Posterior vena cava (tissue), 2 donors: ENCODE measurements around the gene EIF4A2. TPM values are rescaled to one million over a fixed set of nuclear protein-coding genes. Genes with fewer than 3 reads are reported as not detected.
A peak's percentile ranks its signal among the peaks of the same experiment; 100 is the strongest.
"Not testable (repeated sequence)": the region's sequence is repeated elsewhere in the genome, so short reads cannot be mapped to it uniquely, and the experiment has no call there.

ENCODE experiments used
- DNase-seq: peaks from one replicate; pipeline ENCODE4 v3.0.0-alpha.2; 2020; ENCODE audit warnings: low spot score
- intact Hi-C, 2 donors: fragments of 100-400 bp; cut with DNase I; formaldehyde crosslinking; loops; one replicate each; pipeline versions ENCODE4 v1.14.1 to v1.14.2; 2022 to 2023
- total RNA-seq, 2 donors: library from RNA; stranded (reverse); fragmentation: NEBNext Ultra II Directional; extraction: Animal tissue kit (Norgen Biotek cat#: 25700); gene quantifications; one replicate each; pipeline ENCODE4 v1.2.1, GENCODE V29; 2021
- donor health status: DM: yes; HTN: yes; CAD: no.
- donor health status: DM: yes; HTN: yes; CAD: no.

The EIF4A2 gene
- total RNA-seq, 2 donors from 2014 or later, result 263 to 283 TPM

DNA sequence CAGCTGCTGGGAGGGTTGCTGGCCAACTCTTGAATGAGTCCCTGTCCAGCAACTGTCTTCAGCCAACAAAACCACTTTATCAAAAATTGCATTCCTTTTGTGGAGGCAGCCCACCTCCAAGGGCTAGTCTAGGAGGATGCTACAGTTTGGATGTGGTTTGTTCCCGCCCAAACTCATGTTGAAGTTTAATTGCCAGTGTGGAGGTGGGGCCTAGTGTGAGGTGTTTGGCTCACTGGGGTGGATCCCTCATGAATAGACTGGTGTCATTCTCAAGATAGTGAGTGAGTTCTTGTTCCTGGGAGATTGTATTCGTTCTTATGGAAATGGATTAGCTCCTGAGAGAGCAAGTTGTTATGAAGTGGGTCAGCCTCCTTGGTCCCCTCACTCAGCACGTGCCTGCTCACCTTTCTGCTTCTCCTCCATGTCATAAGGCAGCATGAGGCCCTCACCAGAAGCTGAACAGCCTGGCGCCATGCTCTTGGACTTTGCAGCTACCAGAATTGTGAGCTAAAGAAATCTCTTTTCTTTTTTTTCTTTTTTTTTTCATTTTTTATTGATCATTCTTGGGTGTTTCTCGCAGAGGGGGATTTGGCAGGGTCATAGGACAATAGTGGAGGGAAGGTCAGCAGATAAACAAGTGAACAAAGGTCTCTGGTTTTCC, 27.1 kb downstream of the EIF4A2 start:
- intact Hi-C loops, result no loop called here

DNA sequence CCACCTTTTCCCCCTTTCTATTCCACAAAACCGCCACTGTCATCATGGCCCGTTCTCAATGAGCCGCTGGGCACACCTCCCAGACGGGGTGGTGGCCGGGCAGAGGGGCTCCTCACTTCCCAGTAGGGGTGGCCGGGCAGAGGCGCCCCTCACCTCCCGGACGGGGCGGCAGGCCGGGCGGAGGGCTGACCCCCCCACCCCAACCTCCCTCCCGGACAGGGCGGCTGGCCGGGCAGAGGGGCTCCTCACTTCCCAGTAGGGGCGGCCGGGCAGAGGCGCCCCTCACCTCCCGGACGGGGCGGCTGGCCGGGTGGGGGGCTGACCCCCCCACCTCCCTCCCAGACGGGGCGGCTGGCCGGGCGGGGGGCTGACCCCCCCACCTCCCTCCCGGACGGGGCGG, 27.9 kb downstream of the EIF4A2 start:
- intact Hi-C loops, DNase-seq: not testable (repeated sequence)

More for the DNA sequence above, 27.1 kb downstream of the EIF4A2 start:
- DNase-seq, result no peak

DNA sequence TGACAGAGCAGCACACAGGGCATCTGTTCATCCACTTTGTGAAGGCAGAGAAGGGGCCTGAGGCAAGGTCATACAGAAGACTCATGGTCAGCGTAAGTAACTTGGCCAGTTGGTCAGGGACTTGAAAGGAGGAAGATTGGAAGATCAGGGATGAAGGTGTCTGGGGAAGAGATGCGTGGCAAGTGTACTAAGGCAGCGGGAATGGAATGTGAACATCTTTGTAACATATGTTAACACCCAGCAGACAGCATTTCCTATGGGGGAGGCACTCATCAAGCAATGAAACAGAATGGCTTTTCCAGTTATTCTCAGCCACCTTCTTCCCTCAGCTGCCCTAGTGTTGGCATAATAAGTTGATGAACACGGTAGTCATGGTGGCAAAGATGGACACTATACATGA, 30.7 kb downstream of the EIF4A2 start:
- intact Hi-C loops, result no loop called here
- DNase-seq, result no peak

DNA sequence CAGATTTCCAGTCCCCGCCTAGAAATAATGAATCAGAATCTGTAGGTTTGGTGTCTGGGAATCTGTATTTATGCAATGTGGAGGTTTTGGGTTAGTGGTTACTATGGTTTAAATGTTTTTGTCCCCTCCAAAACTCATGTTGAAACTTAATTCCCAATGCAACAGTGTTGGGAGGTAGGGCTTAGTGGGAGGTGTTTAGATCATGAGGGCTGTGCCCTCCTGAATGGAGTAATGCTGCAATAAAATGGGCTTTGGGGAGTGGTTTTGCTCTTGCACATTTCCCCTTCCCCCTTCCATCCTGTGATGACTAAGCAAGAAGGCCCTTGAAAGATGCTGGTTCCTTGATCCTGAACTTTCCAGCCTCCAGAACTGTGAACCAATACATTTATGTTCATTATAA, 32.1 kb downstream of the EIF4A2 start:
- DNase-seq, result no peak
- intact Hi-C loops, result loop anchor here in 1 of 2 donors (5.0 kb wide), 1 partner anchor 198 kb away; no protein-coding TSS in a partner anchor

DNA sequence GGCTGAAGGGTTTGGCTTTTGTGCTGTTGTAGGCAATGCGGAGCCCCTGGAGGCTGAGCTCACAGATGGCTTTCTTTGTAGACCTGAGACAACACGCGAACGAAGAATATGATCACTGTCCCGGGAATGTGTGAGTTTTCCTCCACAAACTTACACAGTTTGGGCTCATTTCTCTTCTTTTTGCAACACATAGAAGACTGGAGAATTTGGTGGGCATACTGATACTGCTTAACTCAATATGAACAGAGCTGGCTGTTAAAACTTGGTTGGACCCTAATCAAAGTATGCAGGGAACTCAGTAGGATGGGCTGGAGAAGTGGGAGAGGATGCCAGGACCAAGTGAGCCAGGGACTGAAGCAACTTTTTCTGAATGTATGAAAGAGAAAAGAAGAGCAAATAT, 35.1 kb downstream of the EIF4A2 start:
- intact Hi-C loops, result loop anchor here in 1 of 2 donors (5.0 kb wide), 1 partner anchor 201 kb away; no protein-coding TSS in a partner anchor
- no peak for DNase-seq

DNA sequence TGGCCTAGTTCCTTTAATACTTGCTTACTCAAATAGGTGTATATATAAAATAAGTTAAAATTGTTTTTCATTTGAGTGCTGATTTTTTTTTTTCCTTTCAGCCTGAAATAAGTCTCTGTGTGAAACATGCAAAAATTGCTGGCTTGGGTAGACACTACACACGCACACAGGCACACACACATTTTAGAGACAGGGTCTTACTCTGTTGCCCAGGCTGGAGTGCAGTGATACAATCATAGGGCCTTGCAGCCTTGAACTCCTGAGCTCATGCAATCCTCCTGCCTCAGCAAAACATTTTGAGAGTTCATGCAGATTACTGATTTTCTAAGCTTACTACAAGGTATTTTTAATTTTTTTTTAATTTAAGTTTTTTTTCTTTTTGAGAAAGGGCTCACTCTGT, 35.6 kb downstream of the EIF4A2 start:
- intact Hi-C loops, result loop anchor here in 1 of 2 donors (5.0 kb wide), 1 partner anchor 202 kb away; no protein-coding TSS in a partner anchor
- no peak for DNase-seq

DNA sequence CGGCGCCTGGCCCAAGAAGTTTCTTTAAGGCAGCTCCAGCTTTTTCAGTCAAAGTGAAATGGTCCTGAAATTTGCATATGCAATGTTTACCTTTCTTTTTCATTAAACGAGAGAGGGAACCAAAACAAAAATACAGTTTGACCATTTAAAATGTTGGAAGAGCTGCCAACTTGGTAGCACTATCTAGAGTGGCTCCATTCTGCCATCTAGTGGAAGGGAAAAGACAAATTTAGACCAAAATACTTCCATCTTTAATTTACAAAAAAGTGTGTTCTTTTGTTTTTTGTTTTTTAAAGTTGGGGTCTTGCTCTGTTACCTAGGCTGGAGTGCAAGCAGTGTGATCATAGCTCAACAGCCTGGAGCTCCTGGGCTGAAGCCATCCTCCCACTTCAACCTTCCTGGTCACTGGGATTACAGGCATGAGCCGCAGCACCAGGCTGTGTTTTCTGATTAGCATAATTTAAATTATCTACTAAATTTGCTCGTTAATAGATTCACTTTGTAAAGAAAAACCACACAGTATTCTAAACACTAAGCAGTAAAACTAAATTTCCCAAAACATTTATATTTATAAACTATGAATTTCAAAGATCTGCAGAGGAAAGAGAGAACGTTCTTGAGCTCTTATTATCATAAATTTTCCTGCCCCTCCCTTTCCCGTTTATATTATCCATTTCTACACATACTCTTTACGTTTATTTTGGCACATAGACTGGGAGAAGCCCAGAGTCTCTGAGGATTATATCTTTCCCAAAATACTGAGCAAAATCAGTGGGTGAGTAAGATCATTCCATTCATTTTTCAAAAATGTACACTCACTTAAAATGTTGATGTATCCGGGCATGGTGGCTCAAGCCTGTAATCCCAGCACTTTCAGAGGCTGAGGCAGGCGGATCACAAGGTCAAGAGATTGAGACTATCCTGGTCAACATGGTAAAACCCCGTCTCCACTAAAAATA, 38.3 kb downstream of the EIF4A2 start:
- DNase-seq, result no peak
- intact Hi-C loops, result loop anchor here in 1 of 2 donors (10.0 kb wide), 1 partner anchor 207 kb away; the partner anchor contains the start of gene AHSG

DNA sequence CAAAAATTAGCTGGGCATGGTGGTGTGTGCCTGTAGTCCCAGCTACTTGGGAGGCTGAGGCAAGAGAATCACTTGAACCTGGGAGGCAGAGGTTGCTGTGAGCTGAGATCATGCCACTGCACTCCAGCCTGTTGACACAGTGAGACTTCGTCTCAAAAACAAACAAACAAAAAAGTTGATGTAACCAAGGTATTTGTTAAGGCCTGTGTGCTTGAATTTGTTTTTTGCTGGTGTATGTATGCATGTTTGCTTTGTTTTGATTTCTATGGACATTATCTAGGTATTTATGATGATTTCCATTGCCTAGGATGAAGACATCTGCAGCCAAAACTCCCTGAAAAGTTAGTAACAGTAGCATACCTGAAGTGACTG, 39.0 kb downstream of the EIF4A2 start:
- intact Hi-C loops, result loop anchor here in 1 of 2 donors (10.0 kb wide), 1 partner anchor 208 kb away; the partner anchor contains the start of gene AHSG
- not testable (repeated sequence) for DNase-seq

DNA sequence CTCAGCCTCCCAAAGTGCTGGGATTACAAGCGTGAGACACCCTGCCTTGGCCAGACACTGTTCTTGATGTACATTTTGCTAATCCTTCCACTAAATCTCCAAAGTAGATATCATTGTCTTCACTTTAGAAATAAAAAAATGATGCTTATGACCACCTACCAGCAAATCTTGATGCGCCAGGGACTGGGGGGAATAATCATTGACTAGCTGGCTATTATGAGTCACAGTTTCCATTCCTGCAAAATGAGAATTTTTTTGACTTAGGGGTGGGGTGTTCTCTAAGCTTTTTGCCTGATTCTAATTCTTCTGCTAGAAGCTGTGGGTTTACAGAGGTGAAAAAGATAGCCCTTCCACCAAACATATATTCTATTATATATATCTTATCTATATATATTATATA, 40.0 kb downstream of the EIF4A2 start:
- intact Hi-C loops, result loop anchor here in 1 of 2 donors (10.0 kb wide), 1 partner anchor 209 kb away; the partner anchor contains the start of gene AHSG
- DNase-seq, result no peak

DNA sequence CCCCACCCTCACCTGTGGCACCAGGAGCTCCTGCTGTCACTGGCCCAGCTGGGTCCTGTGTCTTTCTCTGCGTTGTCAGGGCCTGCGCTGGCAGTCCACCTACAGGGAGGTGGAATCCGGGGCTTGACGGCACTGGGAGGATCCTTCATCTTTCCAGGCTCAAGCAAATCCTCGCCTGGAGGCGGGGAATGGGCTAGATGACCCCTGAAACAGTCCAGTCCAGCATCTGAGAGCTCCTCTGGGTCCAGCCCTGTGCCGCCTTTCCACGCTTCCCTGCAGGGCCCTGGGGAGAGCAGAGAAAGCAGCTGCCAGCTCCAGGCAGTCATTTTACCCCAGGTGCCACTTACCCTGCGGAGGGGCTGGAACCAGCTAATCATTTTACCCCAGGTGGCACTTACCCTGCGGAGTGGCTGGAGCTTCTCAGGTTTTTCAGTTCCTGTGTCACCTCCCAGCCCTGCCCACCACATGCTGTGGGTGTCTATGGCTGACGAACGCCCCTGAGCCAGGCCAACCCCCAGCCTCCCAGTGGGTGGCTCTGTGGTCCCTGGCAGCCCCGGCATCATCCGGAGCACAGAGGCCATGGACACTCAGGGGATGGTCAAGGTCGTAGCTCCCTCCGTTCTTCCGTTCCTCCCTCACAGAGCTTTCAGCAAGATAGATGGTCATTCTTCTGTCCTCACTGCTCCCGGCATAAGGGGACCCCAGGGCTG, 41.2 kb downstream of the EIF4A2 start:
- intact Hi-C loops, result loop anchor here in 1 of 2 donors (10.0 kb wide), 1 partner anchor 210 kb away; the partner anchor contains the start of gene AHSG
- DNase-seq, result no peak

DNA sequence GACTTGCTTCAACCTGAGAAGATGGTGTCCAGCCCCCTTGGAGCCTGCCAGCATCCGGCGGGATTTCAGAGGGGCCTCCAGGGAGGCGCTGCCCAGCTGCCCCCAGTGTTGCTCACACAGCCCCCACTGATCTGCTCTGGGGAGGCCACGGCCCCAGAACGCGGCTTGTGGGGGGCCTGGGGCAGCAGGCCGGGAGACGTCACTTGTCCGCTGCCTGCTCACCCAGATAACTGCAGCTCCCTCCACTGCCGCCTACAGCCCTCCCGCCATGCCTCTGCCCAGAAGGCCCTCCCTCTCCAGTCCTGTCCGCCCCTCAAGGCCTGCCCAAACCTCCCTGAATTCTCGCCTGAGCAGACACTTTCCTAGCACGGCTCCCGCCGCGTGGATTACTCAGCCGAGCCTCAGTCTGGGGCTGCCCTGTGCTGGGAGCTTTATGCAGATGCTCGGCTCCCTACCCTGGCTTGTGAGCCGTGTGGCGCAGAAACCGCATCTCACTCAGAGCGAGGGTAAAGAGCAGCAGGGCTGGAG, 42.0 kb downstream of the EIF4A2 start:
- peak; percentile 87 for DNase-seq
- intact Hi-C loops, result loop anchor here in 1 of 2 donors (10.0 kb wide), 1 partner anchor 211 kb away; the partner anchor contains the start of gene AHSG

DNA sequence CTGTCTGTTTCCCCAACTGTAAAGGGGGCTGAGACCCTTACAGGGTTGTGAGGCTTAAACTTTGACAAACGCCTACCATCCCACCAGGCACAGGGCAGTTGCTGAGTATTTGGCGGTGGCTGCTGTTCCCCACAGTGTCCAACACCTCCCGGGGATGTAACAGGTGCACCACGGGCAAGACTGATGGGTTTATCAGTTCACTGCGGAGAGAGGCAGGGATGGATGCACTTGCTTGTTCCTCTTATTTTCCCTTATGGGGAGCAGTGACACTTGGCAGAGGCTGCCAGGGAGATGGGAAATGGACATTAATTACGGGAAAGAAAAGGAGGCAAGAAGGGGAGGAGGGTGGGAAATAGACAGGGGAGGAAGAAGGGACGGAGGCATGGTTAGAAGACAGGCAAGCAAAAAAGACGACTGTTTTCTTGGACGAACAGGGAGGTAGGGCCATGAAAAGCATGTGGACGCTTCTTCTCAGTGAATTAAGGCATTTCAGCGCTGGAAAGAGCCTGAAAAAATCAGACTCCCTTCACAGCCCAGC, 42.6 kb downstream of the EIF4A2 start:
- intact Hi-C loops, result loop anchor here in 1 of 2 donors (10.0 kb wide), 1 partner anchor 211 kb away; the partner anchor contains the start of gene AHSG
- DNase-seq, result no peak

DNA sequence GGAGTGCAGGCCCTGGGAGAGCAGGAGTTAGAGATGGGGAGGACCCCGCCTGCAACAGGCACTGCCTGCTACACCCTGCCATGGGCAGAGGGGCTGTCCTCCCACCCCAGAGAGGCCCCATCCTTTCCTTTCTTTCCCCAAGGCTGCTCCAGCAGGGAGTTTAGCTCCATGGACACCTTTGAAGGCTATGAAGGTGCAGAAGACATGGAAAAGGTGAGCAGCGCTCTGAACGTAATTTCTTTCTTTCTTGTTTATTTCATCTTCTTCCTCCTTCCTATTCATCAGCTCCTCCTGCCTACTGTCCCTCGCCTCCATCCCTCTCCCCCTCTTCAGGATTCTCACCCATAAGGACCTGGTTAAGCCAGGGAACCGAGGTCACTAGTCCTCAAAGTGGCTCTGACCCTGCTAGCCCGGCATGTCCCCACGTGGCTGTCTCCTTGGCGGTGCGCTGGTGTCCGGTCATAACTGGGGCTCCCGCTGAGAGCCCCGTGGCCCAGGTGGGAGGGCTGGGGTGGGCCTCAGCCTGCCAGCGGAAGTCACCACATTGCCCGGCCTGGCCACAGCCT, 43.1 kb downstream of the EIF4A2 start:
- no peak for DNase-seq
- intact Hi-C loops, result loop anchor here in 1 of 2 donors (10.0 kb wide), 1 partner anchor 212 kb away; the partner anchor contains the start of gene AHSG

DNA sequence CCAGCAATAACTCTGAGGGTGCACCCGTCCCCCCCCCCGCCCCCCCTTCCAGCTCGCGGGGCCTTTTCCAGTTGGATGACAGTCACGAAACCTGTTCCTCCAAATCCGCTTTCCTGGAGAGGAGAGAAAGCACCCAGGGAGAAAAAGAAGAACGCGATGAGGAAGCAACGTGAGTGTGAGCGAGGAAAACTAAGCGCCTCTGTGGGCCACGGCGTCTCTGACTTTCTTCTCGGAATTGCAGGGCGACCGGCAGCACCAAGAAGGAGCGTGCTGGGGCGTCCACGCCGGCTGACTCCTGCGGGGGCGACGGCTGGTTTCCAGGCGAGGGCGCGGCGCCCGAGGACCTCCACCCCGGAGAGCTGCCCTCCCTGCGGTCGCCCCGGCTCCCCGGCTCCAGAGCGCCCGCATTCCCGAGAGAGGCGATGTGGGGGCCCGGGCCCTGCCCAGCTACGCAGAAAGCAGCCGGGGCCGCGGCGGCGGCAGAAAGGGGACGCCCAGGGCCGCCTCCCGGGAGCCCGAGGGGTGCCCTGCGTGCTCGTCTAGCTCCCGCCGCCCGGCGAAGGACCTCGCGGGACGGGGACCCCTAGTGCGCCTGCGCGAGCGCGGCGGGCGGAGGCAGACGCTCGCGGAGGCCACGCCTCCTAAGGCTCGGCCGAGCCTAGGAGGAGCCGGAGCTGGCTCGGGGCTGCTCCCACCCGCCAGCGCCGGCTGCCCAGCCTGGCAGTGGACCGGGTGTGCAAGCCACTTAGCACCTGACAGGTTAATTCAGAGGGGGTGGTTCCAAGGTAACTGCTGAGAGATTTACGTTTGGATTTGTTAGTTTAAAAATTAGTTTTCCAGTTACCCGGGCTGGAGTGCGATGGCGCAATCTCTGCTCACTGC, 43.8 kb downstream of the EIF4A2 start:
- DNase-seq, result peak; percentile 95
- intact Hi-C loops, result loop anchor here in 1 of 2 donors (10.0 kb wide), 1 partner anchor 212 kb away; the partner anchor contains the start of gene AHSG

DNA sequence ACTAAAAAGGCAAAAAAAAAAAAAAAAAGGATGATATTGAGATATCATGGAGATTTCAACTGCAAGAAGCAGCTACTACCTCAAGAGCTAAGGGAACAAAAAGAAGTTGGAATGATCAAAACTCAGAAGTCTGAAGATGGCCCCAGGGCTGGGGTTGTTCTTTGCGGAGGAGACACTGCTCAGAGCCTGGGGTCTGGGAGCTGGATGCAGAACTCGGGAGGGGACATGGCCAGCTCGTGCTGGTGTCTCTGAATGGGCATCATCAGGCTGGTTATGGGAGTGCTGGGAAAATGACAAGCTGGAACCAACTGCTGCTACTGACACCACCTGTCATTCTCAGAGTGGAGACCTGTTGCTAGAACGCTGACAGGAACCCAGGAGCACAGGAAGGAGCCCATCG, 45.0 kb downstream of the EIF4A2 start:
- intact Hi-C loops, result loop anchor here in 1 of 2 donors (10.0 kb wide), 1 partner anchor 214 kb away; the partner anchor contains the start of gene AHSG
- DNase-seq, result no peak

DNA sequence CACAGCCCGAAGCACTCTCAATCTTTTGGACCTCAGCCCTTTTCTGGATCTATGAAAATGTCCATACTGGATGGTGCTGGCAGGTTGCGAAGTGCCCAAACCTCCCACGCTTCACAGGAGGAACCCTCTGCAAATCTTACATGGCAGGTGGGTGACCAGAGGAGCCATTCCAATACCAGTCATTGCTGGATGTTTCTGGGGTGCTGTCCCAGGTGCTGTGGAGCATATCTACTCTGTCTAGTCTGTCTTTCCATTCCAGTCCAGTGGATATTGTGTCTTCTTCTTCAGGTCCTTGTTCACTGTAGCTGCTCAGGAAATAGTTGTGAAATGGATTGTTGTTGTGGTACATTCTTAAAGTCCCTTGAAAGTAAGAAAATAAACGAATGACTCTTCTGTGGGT, 48.4 kb downstream of the EIF4A2 start:
- intact Hi-C loops, result no loop called here
- DNase-seq, result no peak

DNA sequence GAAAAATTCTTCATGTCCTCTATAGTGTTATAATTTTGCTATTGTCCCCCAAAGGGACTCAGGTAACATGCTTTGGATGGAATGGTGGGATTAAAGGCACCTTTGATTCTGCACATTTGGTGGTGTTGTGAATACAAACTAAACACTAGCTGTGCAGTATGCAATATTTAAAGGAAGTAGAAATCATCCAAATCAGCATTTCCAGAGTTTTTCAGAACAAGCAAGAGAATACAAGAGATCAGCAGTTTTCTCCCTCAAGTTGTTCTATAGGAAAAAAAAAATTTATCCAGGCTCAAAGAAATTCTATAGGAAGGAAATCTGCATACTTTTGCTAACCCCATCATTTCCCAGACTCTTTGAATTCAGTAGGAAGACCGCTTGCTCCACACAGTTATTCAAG, 48.9 kb downstream of the EIF4A2 start:
- DNase-seq, result no peak
- intact Hi-C loops, result no loop called here
